GM23338 (cell line): ENCODE results near the gene DYNC2LI1. TPM values are rescaled to one million over a fixed set of nuclear protein-coding genes. Genes with fewer than 3 reads are reported as not detected.
A peak's percentile ranks its signal among the peaks of the same experiment; 100 is the strongest.

Experiments
- ATAC-seq: fragments of 200-7000 bp; cut with Tn5 transposase; 3 replicates; pipeline ENCODE4 v1.9.1; 2020
- DNase-seq: peaks from one replicate; pipeline ENCODE4 v3.0.0-alpha.2; 2015; ENCODE audit warnings: low spot score
- H2AFZ ChIP-seq: fragments of 200-600 bp; sonication (generic); 2 replicates; pipeline ENCODE4 v1.8.0; 2016; ENCODE audit warnings: antibody characterized with exemption, mild to moderate bottlenecking, moderate library complexity
- H3F3A ChIP-seq: fragments of 200-600 bp; sonication (generic); replicated peaks from 2 replicates; pipeline ENCODE4 v1.8.0; 2017; ENCODE audit warnings: antibody characterized with exemption, mixed run types, low read depth
- H3K27ac ChIP-seq: fragments of 200-600 bp; sonication (generic); 2 replicates; pipeline ENCODE4 v1.6.1; 2016; ENCODE audit warnings: low read depth
- H3K27me3 ChIP-seq: fragments of 200-600 bp; sonication (generic); 2 replicates; pipeline ENCODE4 v1.8.0; 2016; ENCODE audit warnings: mild to moderate bottlenecking, mixed run types, moderate library complexity; ENCODE audit not compliant: insufficient read depth
- H3K36me3 ChIP-seq: fragments of 200-600 bp; sonication (generic); 2 replicates; pipeline ENCODE4 v1.8.0; 2016; ENCODE audit warnings: mild to moderate bottlenecking; ENCODE audit not compliant: insufficient read depth
- H3K4me1 ChIP-seq: fragments of 200-600 bp; sonication (generic); 2 replicates; pipeline ENCODE4 v1.8.0; 2016; ENCODE audit warnings: mild to moderate bottlenecking, moderate library complexity; ENCODE audit not compliant: insufficient read depth
- H3K4me2 ChIP-seq: fragments of 200-600 bp; sonication (generic); 2 replicates; pipeline ENCODE4 v1.7.1; 2017; ENCODE audit warnings: mixed run types
- H3K4me3 ChIP-seq: fragments of 200-600 bp; sonication (generic); 2 replicates; pipeline ENCODE4 v1.6.1; 2016; ENCODE audit warnings: mixed run types
- H3K79me2 ChIP-seq: fragments of 200-600 bp; sonication (generic); replicated peaks from 2 replicates; pipeline ENCODE4 v1.8.0; 2017; ENCODE audit warnings: mild to moderate bottlenecking; ENCODE audit not compliant: insufficient read depth
- H3K9me2 ChIP-seq: fragments of 200-600 bp; sonication (generic); 2 replicates; pipeline ENCODE4 v1.8.0; 2017; ENCODE audit not compliant: insufficient read depth
- H4K20me1 ChIP-seq: fragments of 200-600 bp; sonication (generic); replicated peaks from 2 replicates; pipeline ENCODE4 v1.8.0; 2017; ENCODE audit warnings: mild to moderate bottlenecking; ENCODE audit not compliant: insufficient read depth
- H3K27ac Mint-ChIP-seq: 2 replicates; pipeline ENCODE4 v1.8.0; 2020; ENCODE audit warnings: inconsistent platforms, mild to moderate bottlenecking, moderate library complexity, mixed read lengths
- H3K27me3 Mint-ChIP-seq: 3 replicates; pipeline ENCODE4 v1.8.0; 2022; ENCODE audit warnings: low read depth, mild to moderate bottlenecking, moderate library complexity, mixed read lengths, inconsistent platforms; ENCODE audit not compliant: insufficient read depth, poor library complexity
- H3K36me3 Mint-ChIP-seq: 3 replicates; pipeline ENCODE4 v1.8.0; 2021; ENCODE audit warnings: low read depth, mild to moderate bottlenecking, inconsistent platforms, moderate library complexity, mixed read lengths
- H3K4me1 Mint-ChIP-seq: 3 replicates; pipeline ENCODE4 v1.8.0; 2020; ENCODE audit warnings: mild to moderate bottlenecking, inconsistent platforms, mixed read lengths
- H3K4me3 Mint-ChIP-seq: 3 replicates; pipeline ENCODE4 v1.8.0; 2021; ENCODE audit warnings: moderate library complexity, mild to moderate bottlenecking, inconsistent platforms, mixed read lengths
- H3K9me3 Mint-ChIP-seq: 3 replicates; pipeline ENCODE4 v1.8.0; 2020; ENCODE audit warnings: moderate library complexity, mild to moderate bottlenecking, inconsistent platforms, mixed read lengths
- CREB1 ChIP-seq: fragments of 250-450 bp; sonication (Bioruptor Pico); IDR thresholded peaks from 2 replicates; pipeline ENCODE4 v1.5.0; 2020; ENCODE audit warnings: low read depth, mild to moderate bottlenecking, moderate library complexity
- CTCF ChIP-seq, 2 experiments: fragments of 200-600 bp in 1 of 2; sonication (generic) in 1 of 2; conservative IDR thresholded peaks; 2 replicates each; pipeline versions ENCODE4 v1.5.1 to v1.6.1; 2016 to 2017; ENCODE audit warnings: antibody characterized with exemption in 2 of 2, low read depth in 2 of 2, mild to moderate bottlenecking in 2 of 2, moderate library complexity in 1 of 2
- ETS1 ChIP-seq: IDR thresholded peaks from 2 replicates; pipeline ENCODE4 v1.6.1; 2016; ENCODE audit warnings: antibody characterized with exemption
- EZH2 ChIP-seq: fragments of 200-600 bp; sonication (generic); IDR thresholded peaks from one replicate; pipeline ENCODE4 v1.8.0; 2017; ENCODE audit warnings: antibody characterized with exemption, mild to moderate bottlenecking, low read depth; ENCODE audit not compliant: unreplicated experiment
- EZH2phosphoT487 ChIP-seq: fragments of 200-600 bp; sonication (generic); IDR thresholded peaks from one replicate; pipeline ENCODE4 v1.8.1; 2018; ENCODE audit warnings: antibody characterized with exemption; ENCODE audit not compliant: unreplicated experiment
- JUNB ChIP-seq: IDR thresholded peaks from one replicate; pipeline ENCODE4 v1.6.1; 2016; ENCODE audit warnings: antibody characterized with exemption; ENCODE audit not compliant: unreplicated experiment
- NANOG ChIP-seq: IDR thresholded peaks from 2 replicates; pipeline ENCODE4 v1.6.1; 2016; ENCODE audit warnings: antibody characterized with exemption, borderline replicate concordance
- POLR2AphosphoS5 ChIP-seq: IDR thresholded peaks from 2 replicates; pipeline ENCODE4 v1.6.1; 2016; ENCODE audit warnings: antibody characterized with exemption, low read depth
- REST ChIP-seq: IDR thresholded peaks from one replicate; pipeline ENCODE4 v1.6.1; 2018; ENCODE audit warnings: antibody characterized with exemption; ENCODE audit not compliant: unreplicated experiment
- STAT1 ChIP-seq: IDR thresholded peaks from one replicate; pipeline ENCODE4 v1.6.1; 2016; ENCODE audit warnings: antibody characterized with exemption; ENCODE audit not compliant: unreplicated experiment
- ZNF114 ChIP-seq: fragments of 250-450 bp; sonication (Bioruptor Pico); IDR thresholded peaks from 2 replicates; pipeline ENCODE4 v1.5.0; 2020; ENCODE audit warnings: mild to moderate bottlenecking, moderate library complexity
- ZNF331 ChIP-seq: fragments of 250-450 bp; sonication (Bioruptor Pico); IDR thresholded peaks from 2 replicates; pipeline ENCODE4 v1.5.0; 2020; ENCODE audit warnings: low read depth, mild to moderate bottlenecking, moderate library complexity
- ZNF462 ChIP-seq: fragments of 250-450 bp; sonication (Bioruptor Pico); IDR thresholded peaks from 2 replicates; pipeline ENCODE4 v1.5.0; 2020; ENCODE audit warnings: mild to moderate bottlenecking, moderate library complexity
- polyA plus RNA-seq: library from polyadenylated mRNA; unstranded; fragments of >200 nt; fragmentation: Nextera tagmentation; extraction: Ambion mirVana; gene quantifications from 2 replicates; pipeline ENCODE4 v1.2.1, GENCODE V29; 2016
- total RNA-seq: library from RNA; depleted of rRNA; stranded (reverse); fragments of >200 nt; shearing (Covaris generic); gene quantifications from 2 replicates; pipeline ENCODE4 v1.2.3, GENCODE V29; 2014

DYNC2LI1 gene
- total and polyA plus RNA-seq, 2 experiments from 2014 or later, result 8.4 to 11.5 TPM

GRCh38 chr2:43832457-43832856 is 58.6 kb downstream of the DYNC2LI1 start:
- peak overlapping the region; percentile 89 for H3K4me2 ChIP-seq
- no peaks in the 10 kb centered on the region for H4K20me1 ChIP-seq
- TF ChIP-seq REST (no peak), STAT1 (no peak), ZNF462 (no peak), POLR2AphosphoS5 (no peak), JUNB (no peak), CREB1 (CRISPR knock-in tag) (no peak), ZNF331 (no peak), EZH2 (no peak), EZH2phosphoT487 (no peak), CTCF (conservative IDR thresholded peaks at IDR 0.05; ENCODE audit: low read depth in 2 of 2) (no peak), ETS1 (no peak), ZNF114 (CRISPR knock-in tag) (no peak), NANOG (no peak)
- H3K27ac Mint-ChIP-seq, result no peak overlapping the region
- no peaks in the 10 kb centered on the region for H3F3A ChIP-seq
- peaks cover 26% of the 10 kb centered on the region for H3K27me3 ChIP-seq
- no peaks in the 10 kb centered on the region for H3K79me2 ChIP-seq
- peaks cover 10% of the 10 kb centered on the region for H3K27me3 Mint-ChIP-seq
- H3K27ac ChIP-seq, result no peak overlapping the region
- H3K36me3 ChIP-seq, result no peaks in the 10 kb centered on the region
- H3K4me1 Mint-ChIP-seq, result peaks cover 3% of the 10 kb centered on the region
- H3K9me3 Mint-ChIP-seq, result no peaks in the 10 kb centered on the region
- ATAC-seq (peak; percentile 42), DNase-seq (peak; percentile 29)
- no peaks in the 10 kb centered on the region for H3K9me2 ChIP-seq
- H3K36me3 Mint-ChIP-seq, result no peaks in the 10 kb centered on the region
- H3K4me3 Mint-ChIP-seq, result peak overlapping the region; percentile 54; the same call in 2 of the 3 replicates
- H2AFZ ChIP-seq, result peak overlapping the region; percentile 100
- peaks cover 6% of the 10 kb centered on the region; the same call in 1 of the 2 replicates for H3K4me1 ChIP-seq
- H3K4me3 ChIP-seq, result peak overlapping the region; percentile 74
